Measurements from ENCODE around the gene CELF2.

The CELF2 gene

DNA sequence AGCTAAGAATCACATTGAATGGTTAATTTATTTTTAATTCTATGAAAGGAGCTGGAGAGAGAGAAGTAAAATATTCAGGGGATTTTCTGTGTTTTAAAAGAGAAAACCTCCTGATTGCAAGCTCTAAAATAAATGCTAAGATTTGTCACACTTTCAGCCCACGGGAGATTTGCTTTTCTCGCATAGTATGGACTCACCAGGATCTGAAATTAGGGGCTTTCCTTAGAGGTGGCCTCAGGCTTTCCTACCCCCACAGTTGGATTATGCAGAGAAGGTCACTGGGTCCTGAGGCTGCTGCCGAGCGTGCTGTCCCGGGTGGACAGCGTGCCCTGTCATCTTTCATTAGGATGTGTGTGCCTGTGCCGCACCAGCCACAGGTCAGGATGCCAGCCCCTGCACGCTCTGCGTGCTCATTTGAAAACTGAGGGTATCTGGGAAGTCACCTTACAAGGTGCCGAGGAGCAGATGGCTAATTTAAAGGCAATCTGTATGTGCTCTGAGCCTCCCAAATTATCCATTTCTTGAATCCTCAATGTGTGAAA lies 258.8 kb downstream of the CELF2 start:
- DNase-seq (ENCODE audit: low spot score) = no peak

GRCh38 chr10:11279314-11279713 lies 261.6 kb downstream of the CELF2 start:
- DNase-seq (ENCODE audit: low spot score) = no peak

GRCh38 chr10:11280187-11280932 lies 262.7 kb downstream of the CELF2 start:
- DNase-seq (ENCODE audit: low spot score) = no peak

DNA sequence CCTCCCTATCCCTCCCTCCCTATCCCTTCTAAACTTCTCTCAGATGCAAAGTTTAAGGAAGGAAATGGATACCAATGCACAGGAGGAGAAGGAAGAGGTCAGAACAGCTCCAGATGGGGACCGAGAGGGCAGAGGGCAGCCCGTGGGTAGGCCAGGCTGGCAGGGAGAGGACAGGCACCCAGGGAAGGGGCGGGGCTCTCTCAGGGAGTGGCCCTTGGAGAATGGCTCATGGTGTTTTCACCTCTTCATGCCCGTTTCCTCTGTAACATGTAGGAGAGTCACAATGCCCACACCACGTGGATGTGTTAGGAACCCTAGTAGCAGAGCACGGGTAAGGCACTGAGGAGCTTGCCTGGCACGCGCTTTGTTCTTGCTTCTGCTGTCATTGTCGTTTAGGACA lies 264.5 kb downstream of the CELF2 start:
- DNase-seq (ENCODE audit: low spot score) = no peak

DNA sequence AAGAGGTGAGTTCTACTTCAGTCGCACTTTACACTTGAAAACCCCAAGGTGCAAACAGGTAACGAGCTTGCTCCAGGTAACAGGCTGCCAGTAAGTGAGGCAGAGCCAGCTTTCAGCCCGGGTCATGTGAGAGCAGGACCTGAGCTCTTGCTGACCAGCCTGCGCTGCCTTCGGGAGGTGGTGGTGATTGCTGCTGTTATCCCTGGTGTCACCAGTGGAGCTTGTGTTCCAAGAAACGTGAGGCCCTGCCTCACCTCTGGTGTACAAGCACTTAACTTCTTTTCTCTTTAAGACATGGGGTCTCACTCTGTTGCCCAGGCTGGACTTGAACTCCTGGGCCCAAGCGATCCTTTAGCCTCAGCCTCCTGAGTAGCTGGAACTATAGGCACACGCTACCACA lies 265.0 kb downstream of the CELF2 start:
- DNase-seq (ENCODE audit: low spot score) = no peak

GRCh38 chr10:11284291-11285085 lies 266.8 kb downstream of the CELF2 start:
- no peak for DNase-seq (ENCODE audit: low spot score)

DNA sequence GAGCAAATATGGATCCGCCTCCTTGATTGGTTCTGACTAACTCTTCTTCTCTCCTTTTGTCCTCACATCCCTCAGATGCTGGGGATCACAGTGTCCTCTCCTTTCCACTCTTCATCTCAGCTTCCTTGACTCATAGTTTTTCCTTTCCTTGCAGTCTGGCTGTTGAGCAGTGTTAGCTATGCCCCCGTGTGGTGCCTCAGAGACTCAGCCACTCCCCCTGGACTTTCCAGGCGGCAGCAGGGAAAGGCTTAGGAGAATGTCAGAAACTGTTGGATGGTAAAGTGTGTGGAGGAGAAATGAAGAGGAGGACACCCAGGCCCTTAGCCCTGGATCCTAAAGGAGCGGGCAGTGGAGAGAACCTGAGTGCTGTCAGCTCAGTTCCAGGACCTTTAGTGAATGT lies 267.5 kb downstream of the CELF2 start:
- DNase-seq (ENCODE audit: low spot score) = no peak

DNA sequence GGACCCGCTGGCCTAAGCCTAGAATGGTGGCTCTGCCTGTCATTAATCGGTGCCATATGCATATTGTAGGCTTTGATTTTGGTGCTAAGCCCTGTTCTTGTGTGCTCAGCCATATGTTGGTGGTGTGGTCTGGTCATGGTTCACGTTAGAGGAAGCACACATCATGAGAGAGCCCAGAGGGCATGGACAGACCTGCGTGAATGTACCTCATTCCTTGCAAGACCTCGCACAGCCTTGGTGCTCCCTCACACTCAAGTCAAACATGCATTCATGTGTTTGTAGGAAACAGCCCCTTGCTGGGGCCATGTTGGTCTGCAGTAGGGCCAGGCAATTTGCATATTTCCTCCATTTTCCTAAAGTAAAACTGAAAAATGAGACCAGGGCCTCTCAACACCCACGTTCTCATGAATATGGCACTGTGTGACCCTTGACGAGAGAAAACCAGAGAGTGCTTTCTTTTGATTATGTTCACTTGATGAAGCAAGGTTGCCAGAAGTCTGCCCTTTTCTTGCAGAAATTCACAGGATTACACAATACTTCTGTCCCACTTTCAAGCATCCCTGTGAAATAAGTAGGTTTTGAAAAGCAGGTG lies 268.7 kb downstream of the CELF2 start:
- DNase-seq (ENCODE audit: low spot score) = no peak

- DNase-seq (ENCODE audit: low spot score) = no peak
Measured at GRCh38 chr10:11288302-11288701, 270.6 kb downstream of the CELF2 start.

DNA sequence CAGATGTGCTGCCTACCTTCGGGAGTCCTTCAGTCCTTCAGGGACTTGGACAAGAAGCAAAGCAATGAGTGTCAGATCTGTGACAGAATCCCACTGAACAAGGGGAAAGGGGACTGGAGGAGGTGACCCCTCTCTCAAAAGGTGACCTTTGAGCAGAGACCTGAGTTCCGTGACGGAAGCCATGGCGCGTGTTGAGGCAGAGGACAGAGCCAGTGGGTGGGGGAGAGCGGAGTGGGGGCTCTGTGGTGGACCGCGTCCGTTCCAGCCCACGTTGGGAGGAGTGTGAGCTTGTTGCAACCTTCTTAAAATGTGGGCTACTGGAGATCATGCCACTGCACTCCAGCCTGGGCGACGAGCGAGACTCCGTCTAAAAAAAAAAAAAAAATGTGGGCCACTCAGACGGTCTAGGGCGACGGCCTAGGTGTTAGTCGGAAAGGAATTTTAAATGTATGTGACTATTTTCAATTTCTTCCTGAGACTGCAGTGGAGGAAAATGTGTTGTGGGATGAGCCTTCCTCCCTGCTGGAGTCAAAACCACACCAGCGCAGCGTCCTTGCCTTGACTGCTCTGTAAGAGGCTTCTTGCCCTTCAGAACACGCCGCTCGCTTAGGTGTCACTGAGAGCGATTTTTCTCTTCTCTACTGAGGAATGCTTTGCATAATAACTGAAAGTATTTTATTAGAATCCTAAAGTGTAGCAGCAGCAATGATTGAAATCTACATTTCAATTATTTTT lies 272.7 kb downstream of the CELF2 start:
- DNase-seq (ENCODE audit: low spot score) = peak; percentile 12

- peak; percentile 17 for DNase-seq (ENCODE audit: low spot score)
Measured at GRCh38 chr10:11292576-11293302, 275.1 kb downstream of the CELF2 start.

GRCh38 chr10:11293332-11293731 lies 275.7 kb downstream of the CELF2 start:
- peak; percentile 20 for DNase-seq (ENCODE audit: low spot score)

DNA sequence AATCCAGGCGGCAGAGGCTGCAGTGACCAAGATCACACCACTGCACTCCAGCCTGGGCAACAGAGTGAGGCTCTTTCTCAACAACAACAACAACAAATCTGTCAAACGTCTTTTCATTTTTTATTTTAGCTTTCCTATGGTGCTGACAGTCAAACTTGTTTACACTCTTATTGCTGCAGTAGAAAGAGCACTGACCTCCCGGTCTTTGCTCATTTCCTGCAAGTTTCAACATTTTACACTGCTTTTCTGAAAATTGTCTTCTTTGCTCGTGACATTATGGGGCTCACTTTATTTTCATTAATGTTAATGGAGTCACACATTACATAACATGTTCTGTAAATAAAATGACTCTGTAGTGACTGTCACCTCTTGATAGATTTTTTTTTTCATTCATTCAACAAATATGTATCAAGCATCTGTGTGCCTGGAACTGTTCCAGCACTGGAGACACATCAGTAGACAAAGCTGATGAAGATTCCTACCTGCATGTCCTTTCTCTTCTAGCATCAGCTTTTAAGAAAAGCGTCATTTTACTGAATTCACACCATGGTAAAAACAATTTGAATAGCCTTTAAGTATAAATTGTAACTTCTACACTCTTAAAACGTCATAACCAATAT lies 277.3 kb downstream of the CELF2 start:
- DNase-seq (ENCODE audit: low spot score) = no peak

GRCh38 chr10:11295492-11295891 lies 277.8 kb downstream of the CELF2 start:
- DNase-seq (ENCODE audit: low spot score) = no peak

DNA sequence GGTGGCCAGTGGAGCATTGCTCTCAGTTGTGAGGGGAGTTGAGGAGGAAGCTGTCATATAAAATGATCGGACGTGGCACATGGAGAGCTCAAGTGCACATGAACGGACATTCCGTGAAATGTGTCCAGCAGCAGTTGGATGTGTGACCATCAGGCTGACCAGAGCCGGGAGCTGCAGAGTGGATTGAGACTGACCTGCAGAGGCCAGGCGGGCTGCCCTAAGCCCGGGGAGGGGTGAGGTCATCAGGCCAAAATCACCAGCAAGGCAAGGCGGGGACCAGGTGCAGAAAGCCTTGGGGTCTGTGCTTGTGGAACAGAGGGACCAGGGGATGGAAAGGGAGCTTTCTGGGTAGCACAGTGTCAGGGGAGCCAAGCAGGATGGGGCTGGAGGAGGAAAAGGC lies 279.5 kb downstream of the CELF2 start:
- DNase-seq (ENCODE audit: low spot score) = no peak

- no peak for DNase-seq (ENCODE audit: low spot score)
Measured at GRCh38 chr10:11298116-11298515, 280.4 kb downstream of the CELF2 start.

DNA sequence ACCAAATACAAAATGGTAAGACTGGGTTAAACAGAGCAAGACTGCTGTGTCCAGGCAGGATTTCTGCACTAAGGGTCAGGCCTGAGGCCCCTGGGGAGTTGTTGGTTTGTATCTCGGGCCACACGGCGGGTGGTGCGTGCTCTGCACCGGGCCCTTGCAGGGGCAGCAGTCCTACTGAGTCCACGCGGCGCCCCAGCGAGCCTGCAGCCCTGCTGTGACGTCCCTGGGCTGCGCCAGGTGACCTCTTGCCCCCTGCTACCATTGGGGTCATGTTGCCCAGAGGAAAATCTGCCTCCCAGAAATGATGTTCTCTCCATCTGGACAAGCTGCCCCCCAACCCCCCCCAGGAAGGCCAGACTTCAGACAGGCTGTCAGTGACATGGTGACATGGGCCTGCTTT lies 281.5 kb downstream of the CELF2 start:
- no peak for DNase-seq (ENCODE audit: low spot score)

- no peak for DNase-seq (ENCODE audit: low spot score)
Measured at GRCh38 chr10:11300026-11300425, 282.4 kb downstream of the CELF2 start.

GRCh38 chr10:11300563-11300962 lies 282.9 kb downstream of the CELF2 start:
- no peak for DNase-seq (ENCODE audit: low spot score)

- no peak for DNase-seq (ENCODE audit: low spot score)
Measured at GRCh38 chr10:11301571-11302111, 284.0 kb downstream of the CELF2 start.

GRCh38 chr10:11302181-11302580 lies 284.5 kb downstream of the CELF2 start:
- no peak for DNase-seq (ENCODE audit: low spot score)

All from ecto neural progenitor cell (in vitro differentiated cells).